Measurements from ENCODE around the gene PGF. TPM values are rescaled to one million over a fixed set of nuclear protein-coding genes. Genes with fewer than 3 reads are reported as not detected.
A peak's percentile ranks its signal among the peaks of the same experiment; 100 is the strongest.

The PGF gene
- total RNA-seq, 4 donors from 2014 or later, result 1.6 to 42.3 (median 6.2) TPM

DNA sequence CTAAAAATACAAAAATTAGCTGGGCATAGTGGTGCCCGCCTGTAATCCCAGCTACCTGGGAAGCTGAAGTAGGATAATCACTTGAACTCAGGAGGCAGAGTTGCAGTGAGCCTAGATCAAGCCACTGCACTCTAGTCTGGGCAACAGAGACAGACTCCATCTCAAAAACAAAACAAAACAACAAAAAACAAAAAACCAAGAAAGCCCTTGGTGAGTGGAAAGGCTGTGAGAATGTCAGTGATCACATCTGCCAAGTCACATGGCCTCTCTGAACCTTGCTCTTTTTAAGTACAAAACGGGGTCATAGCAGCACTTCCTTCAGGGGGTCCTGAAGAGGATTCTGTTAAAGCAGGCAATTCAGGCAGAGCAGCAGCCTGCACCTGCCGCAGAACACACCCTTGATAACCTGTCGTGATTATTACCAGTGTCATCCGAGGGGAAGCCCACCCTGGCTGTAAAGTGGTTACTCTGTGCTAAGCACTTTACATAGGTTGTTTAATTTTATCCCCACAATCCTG, 41.9 kb downstream of the PGF start:
- H3K4me3 ChIP-seq, result no peak overlapping the region
- no peaks in the 10 kb centered on the region for H3K9me3 ChIP-seq
- intact Hi-C loops (cut with DNase I), result loop anchor here (10.0 kb wide), 1 partner anchor 171 kb away; no protein-coding TSS in a partner anchor
- no peak for TF ChIP-seq POLR2A (IDR thresholded peaks at IDR 0.05)
- TF ChIP-seq, protein P1, sequence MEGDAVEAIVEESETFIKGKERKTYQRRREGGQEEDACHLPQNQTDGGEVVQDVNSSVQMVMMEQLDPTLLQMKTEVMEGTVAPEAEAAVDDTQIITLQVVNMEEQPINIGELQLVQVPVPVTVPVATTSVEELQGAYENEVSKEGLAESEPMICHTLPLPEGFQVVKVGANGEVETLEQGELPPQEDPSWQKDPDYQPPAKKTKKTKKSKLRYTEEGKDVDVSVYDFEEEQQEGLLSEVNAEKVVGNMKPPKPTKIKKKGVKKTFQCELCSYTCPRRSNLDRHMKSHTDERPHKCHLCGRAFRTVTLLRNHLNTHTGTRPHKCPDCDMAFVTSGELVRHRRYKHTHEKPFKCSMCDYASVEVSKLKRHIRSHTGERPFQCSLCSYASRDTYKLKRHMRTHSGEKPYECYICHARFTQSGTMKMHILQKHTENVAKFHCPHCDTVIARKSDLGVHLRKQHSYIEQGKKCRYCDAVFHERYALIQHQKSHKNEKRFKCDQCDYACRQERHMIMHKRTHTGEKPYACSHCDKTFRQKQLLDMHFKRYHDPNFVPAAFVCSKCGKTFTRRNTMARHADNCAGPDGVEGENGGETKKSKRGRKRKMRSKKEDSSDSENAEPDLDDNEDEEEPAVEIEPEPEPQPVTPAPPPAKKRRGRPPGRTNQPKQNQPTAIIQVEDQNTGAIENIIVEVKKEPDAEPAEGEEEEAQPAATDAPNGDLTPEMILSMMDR (IDR thresholded peaks at IDR 0.05), result no peak
- 60 to 65% methylated on average over 4 to 5 of the region's 5 CpGs for WGBS, 2 donors
- peak overlapping the region in 2 of 4 donors; percentile 28 to 33 for H3K27ac ChIP-seq
- DNase-seq, result no peak
- H3K27me3 ChIP-seq, result no peaks in the 10 kb centered on the region
- H3K4me1 ChIP-seq, result peaks cover 21 to 85% (median 56%) of the 10 kb centered on the region in 3 donors
- no peaks in the 10 kb centered on the region for H3K36me3 ChIP-seq

DNA sequence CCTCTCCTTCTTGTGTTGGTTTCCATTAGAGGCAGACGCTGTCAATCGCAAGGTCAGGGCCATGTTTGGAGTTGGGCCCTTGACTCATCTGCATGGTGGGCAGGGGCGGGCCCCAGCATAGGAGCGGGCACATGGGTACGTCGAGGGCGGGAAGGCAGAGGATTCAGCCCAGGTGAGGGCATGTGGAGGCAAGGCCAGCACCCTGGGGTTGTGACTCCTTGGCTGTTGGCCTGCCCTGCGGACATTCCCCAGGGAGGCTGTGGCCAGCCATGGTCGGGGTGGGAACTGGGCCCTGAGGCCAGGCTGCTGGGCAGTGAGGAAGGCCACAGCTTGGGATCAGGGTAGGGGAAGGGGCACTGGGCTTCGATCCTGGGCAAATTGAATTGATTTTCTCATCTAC, 42.6 kb downstream of the PGF start:
- TF ChIP-seq, protein P1 (IDR thresholded peaks at IDR 0.05), result no peak
- no peak for TF ChIP-seq POLR2A (IDR thresholded peaks at IDR 0.05)
- intact Hi-C loops (cut with DNase I), result loop anchor here (10.0 kb wide), 1 partner anchor 172 kb away; no protein-coding TSS in a partner anchor
- DNase-seq, result no peak
- Histone ChIP-seq H3K36me3 (no peaks in the 10 kb centered on the region), H3K27ac (no peak overlapping the region), H3K9me3 (no peaks in the 10 kb centered on the region), H3K4me1 (peaks cover 14 to 83% (median 50%) of the 10 kb centered on the region in 3 donors), H3K27me3 (no peaks in the 10 kb centered on the region), H3K4me3 (no peak overlapping the region)
- WGBS, 2 donors, result 77 to 80% methylated on average over 1 to 3 of the region's 10 CpGs

DNA sequence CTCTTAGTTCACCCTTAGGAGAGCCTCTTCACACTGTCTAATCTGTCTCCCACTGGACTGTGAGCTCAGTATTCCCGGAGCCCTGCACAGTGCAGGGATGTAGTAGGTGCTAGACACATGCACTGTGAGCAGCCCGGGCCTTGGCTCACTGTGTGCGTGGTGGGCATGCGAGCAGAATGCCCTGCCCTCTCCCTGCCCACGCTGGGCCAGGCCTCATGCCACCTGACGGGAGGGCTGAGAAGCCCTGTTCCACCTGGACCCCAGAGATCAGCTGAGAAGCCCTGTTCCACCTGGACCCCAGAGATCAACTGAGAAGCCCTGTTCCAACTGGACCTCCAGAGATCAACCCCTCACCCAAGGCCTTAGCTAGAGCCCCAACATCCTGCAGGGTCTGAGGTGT, 43.3 kb downstream of the PGF start:
- H3K9me3 ChIP-seq, result no peaks in the 10 kb centered on the region
- no peak overlapping the region for H3K4me3 ChIP-seq
- intact Hi-C loops (cut with DNase I), result loop anchor here (10.0 kb wide), 1 partner anchor 173 kb away; no protein-coding TSS in a partner anchor
- 100% methylated on average over 2 of the region's 6 CpGs; no CpG with 5 or more reads in 1 of the 2 donors for WGBS, 2 donors
- peak overlapping the region in 1 of 4 donors; percentile 31 for H3K27ac ChIP-seq
- TF ChIP-seq, protein P1 (IDR thresholded peaks at IDR 0.05), result no peak
- TF ChIP-seq POLR2A (IDR thresholded peaks at IDR 0.05), result no peak
- no peaks in the 10 kb centered on the region for H3K27me3 ChIP-seq
- H3K36me3 ChIP-seq, result peaks cover 0 to 2% (median 0%) of the 10 kb centered on the region in 3 donors
- no peak for DNase-seq
- H3K4me1 ChIP-seq, result peaks cover 14 to 83% (median 50%) of the 10 kb centered on the region in 3 donors

DNA sequence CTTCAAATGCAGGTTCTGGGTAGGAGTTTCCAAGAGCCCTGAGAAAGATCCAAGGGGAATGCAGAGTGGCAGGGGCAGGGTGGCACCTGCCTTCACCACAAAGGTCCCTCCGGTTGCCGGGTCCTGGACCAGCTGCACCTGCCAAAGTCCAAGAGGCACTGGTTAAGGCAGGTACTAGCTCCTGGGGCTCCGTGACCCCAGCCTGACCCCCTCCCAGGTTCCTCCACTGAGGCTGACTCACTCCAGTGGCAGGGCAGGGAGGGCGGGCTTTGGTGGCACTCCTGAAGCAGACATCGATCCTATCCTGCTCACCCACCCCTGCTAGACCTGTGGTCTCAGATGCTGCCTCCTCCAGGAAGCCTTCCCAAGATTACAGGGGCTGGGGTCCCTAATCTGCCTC, 43.7 kb downstream of the PGF start:
- no peak overlapping the region for H3K4me3 ChIP-seq
- H3K27ac ChIP-seq, result peak overlapping the region in 2 of 4 donors; percentile 7 to 31
- H3K27me3 ChIP-seq, result no peaks in the 10 kb centered on the region
- TF ChIP-seq, protein P1 (IDR thresholded peaks at IDR 0.05), result no peak
- no peak for TF ChIP-seq POLR2A (IDR thresholded peaks at IDR 0.05)
- H3K36me3 ChIP-seq, result peaks cover 0 to 6% (median 0%) of the 10 kb centered on the region in 3 donors
- intact Hi-C loops (cut with DNase I), result loop anchor here (10.0 kb wide), 1 partner anchor 173 kb away; no protein-coding TSS in a partner anchor
- WGBS, 2 donors, result 90% methylated on average over 2 of the region's 5 CpGs; no CpG with 5 or more reads in 1 of the 2 donors
- H3K9me3 ChIP-seq, result no peaks in the 10 kb centered on the region
- DNase-seq, result no peak
- H3K4me1 ChIP-seq, result peaks cover 13 to 83% (median 50%) of the 10 kb centered on the region in 3 donors

DNA sequence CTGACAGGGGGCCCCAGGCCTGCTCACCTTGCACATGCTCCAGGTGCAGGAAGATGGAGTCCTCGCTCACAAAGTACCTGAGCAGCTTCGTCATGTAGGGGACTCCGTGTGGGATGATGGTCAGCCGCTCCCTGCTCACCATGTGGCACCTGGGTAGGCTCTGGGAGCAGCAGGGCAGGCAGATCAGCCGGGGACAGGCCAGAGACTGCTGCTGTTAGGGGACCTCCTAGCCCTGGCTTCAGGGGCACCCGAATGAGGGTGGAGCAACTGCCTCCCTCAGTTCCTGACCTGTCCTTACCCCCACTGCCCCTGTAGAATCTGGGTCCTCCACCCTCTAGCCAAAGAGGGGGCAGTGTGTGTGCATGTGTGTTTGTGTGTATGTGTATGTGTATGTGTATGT, 44.2 kb downstream of the PGF start:
- DNase-seq, result no peak
- TF ChIP-seq, protein P1 (IDR thresholded peaks at IDR 0.05), result no peak
- no peak for TF ChIP-seq POLR2A (IDR thresholded peaks at IDR 0.05)
- Histone ChIP-seq H3K9me3 (no peaks in the 10 kb centered on the region), H3K4me3 (no peak overlapping the region), H3K36me3 (peaks cover 0 to 11% (median 0%) of the 10 kb centered on the region in 3 donors), H3K4me1 (peaks cover 12 to 83% (median 49%) of the 10 kb centered on the region in 3 donors), H3K27me3 (no peaks in the 10 kb centered on the region), H3K27ac (peak overlapping the region in 2 of 4 donors; percentile 7 to 31)
- intact Hi-C loops (cut with DNase I), result loop anchor here (10.0 kb wide), 1 partner anchor 174 kb away; no protein-coding TSS in a partner anchor
- WGBS, 2 donors, result 62 to 87% methylated on average over 3 to 4 of the region's 6 CpGs

Measured in esophagus squamous epithelium (tissue), 5 donors.